GM21423 (cell line): Measurements from ENCODE around the gene SLC13A4.
A peak's percentile ranks its signal among the peaks of the same experiment; 100 is the strongest.
"Not testable (repeated sequence)": the region's sequence is repeated elsewhere in the genome, so short reads cannot be mapped to it uniquely, and the experiment has no call there.

Experiments
- ATAC-seq: cut with Tn5 transposase; IDR thresholded peaks from one replicate; pipeline ENCODE4 v1.9.1; 2021; ENCODE audit warnings: mild to moderate bottlenecking, moderate library complexity; ENCODE audit not compliant: unreplicated experiment

SLC13A4 gene

GRCh38 chr7:135666846-135667245 lies 61.1 kb downstream of the SLC13A4 start:
- no peak for ATAC-seq

DNA sequence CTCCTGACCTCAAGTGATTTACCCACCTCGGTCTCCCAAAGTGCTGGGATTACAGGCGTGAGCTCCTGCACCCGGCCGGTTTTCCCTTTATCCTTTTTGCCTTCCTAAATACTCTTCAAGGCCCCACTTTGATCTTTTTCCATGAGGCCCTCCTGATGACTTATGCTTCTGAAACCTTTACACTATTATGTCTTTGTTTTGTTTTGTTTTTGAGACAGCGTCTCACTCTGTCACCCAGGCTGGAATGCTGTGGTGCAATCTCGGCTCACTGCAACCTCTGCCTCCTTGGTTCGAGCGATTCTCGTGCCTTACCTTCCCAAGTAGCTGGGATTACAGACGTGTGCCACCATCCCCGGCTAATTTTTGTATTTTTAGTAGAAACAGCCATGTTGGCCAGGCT lies 61.8 kb downstream of the SLC13A4 start:
- no peak for ATAC-seq

GRCh38 chr7:135665042-135665441 lies 62.9 kb downstream of the SLC13A4 start:
- ATAC-seq = no peak

DNA sequence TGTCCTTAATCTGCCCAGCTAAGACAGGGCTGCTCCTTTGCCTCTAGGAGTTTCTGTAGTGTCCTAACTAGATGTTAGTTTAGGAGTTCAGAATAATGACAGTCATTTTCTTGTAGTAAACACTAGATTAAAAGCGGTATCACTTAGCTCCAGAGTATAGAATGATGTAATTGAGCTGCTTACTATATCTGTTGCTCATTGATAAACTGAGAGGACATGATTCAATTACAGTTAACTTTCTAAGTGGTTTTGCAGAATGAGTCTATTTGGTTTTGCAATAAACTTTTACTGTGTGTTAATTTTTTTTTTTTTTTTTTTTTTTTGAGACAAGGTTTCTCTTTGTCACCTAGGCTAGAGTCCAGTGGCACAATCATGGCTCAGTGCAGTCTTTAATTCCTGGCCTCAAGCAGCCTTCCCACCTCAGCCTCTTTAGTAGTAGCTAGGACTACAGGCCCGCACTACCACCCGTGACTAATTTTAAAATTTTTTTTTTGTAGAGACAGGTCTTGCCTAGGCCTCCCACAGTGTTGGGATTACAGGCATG lies 63.9 kb downstream of the SLC13A4 start:
- ATAC-seq = no peak

DNA sequence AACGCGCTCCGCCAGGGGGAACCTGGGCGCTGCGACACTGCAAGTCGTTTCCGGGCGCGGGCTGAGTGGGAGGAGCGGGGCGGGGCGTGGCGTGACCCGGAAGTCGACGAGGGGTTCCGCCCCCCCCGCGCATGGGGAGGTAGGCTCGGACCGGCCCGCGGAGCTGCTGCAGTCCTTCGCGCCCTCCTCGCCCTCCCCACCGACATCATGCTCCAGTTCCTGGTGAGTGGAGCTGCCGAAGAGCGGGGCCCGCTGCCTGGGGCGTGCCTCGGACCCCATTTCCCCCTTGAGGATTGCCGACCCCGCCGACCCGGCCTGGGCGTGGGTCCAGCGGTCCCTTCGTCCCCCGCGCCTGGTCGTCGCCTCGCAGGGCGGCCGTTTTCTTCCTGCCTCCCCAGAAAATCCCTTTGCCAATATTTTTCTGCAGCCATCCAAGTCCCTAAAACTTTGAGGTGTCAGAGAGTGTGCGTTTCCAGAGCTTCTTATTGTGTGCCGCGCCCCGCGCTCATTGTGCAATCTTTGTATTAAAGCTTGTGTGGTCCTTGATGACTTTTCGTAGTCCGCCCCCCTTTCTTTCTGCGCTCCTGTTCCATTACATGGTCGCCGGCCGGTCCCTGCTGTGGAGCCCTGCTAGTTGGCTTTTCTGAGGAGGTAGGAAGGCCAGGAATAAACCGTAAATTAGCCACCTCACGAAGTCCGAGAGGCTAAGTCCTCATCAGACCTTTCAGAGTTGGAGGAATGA lies 65.4 kb downstream of the SLC13A4 start, which contains the start of gene STMP1:
Gene STMP1, plus strand, starts transcription at position 142 of the 742 bp plus-strand sequence.
- peak; percentile 96 for ATAC-seq

- ATAC-seq = no peak
These were observed 65.9 kb downstream of the SLC13A4 start for GRCh38 chr7:135662123-135662372.

- ATAC-seq = no peak
These were observed 66.5 kb downstream of the SLC13A4 start for GRCh38 chr7:135661311-135662122.

GRCh38 chr7:135659159-135659846 lies 68.7 kb downstream of the SLC13A4 start:
- no peak for ATAC-seq

- ATAC-seq = no peak
These were observed 69.4 kb downstream of the SLC13A4 start for GRCh38 chr7:135658564-135658963.

DNA sequence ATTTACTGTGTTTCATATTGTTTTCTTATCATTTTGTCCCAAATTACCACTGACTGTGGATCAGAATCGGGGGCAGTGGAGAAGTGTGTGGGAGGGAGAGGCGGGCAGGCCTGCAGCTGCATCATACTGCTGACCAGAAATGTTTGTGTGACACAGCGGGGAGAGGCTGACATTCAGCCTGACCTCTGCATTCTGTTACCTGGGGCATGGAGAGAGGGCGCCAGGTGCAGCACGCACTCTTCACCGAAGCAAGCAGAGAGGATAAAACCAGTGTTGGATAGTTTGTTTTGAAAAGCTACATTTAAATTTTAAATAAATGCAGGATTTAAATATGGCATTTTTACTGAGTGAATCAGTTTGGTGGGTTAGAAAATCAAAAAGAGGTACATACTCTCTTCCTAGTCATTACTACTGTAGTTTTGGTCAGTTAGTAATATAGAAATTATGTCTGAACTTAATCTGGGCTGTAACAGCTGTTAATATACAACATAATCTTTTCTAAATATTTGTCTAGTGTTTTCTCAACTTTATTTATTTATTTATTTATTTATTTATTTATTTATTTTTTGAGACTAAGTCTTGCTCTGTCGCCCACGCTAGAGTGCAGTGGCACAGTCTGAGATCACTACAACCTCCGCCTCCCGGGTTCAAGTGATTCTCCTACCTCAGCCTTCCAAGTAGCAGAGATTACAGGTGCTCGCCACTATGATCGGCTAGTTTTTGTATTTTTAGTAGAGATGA lies 74.5 kb downstream of the SLC13A4 start:
- ATAC-seq = no peak

- no peak for ATAC-seq
These were observed 77.0 kb downstream of the SLC13A4 start for GRCh38 chr7:135650831-135651573.

DNA sequence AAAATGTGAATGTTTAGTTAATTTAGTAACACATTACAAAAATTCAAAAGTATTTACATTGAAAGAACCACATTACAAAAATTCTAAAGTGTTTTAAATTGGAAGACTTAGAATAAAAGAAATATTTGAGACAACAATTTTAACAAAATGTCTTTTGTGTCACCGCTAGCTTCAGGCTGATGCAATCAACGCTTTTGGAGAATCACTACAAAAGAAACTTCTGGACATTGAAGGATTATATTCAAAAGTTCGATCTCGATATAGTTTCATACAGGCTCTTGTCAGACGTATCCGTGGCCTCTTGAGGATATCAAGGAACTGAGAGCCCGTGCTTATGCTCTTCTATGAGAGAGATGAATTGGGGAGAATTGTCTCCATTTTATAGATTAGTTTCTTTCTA lies 79.8 kb downstream of the SLC13A4 start:
- ATAC-seq = no peak

- ATAC-seq = no peak
These were observed 80.2 kb downstream of the SLC13A4 start for GRCh38 chr7:135647755-135648154.

DNA sequence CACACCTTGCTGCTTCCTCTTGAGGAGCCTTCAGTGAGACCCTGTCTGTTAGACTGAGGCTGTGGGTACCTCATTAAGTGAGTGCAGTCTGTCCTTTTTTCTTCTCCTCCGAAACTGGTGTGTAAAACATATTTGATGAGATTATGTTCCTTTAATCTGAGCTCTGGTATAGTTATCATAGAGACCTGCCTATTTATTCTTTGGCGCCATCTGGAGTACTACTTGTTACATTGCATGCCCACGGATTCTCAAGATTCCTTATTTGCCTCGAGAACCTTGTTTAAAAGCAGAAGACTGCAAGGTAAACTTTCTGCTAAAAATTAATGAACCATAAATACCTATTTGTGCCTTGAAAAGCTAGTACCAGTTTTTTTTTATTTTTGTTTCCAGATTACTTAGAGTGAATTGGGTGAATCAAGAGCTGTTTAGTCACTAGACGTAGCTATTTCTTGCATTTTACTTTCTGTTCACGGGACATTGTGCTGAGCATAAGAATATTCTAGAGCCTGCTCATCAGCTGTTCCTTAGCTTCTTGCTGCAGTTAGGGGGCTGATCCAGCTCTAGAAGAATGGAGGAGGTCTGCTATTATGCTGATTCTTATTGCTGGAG lies 82.6 kb downstream of the SLC13A4 start:
- ATAC-seq = no peak

GRCh38 chr7:135644729-135645128 lies 83.3 kb downstream of the SLC13A4 start:
- no peak for ATAC-seq

- ATAC-seq = no peak
These were observed 83.8 kb downstream of the SLC13A4 start for GRCh38 chr7:135644154-135644553.

DNA sequence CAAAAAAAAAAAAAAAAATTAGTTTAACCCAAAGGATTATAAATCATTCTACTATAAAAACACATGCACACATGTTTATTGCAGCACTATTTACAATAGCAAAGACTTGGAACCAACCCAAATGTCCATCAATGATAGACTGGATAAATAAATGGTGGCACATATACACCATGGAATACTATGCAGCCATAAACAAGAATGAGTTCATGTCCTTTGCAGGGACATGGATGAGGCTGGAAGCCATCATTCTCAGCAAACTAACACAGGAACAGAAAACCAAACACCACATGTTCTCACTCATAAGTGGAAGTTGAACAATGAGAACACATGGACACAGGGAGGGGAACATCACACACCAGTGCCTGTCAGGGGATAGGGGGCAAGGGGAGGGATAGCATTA lies 88.3 kb downstream of the SLC13A4 start:
- ATAC-seq = not testable (repeated sequence)

- ATAC-seq = no peak
These were observed 93.7 kb downstream of the SLC13A4 start for GRCh38 chr7:135634191-135634878.
